Activated CD4-positive, alpha-beta T cell treated with anti-CD3 and anti-CD28 coated beads, Interleukin-10, Interleukin-2, amounts not matched to agents 100 ng/mL and 50 ng/mL, durations not matched to agents 16 hours and 8 hours (primary cell): ENCODE measurements around the gene ZDHHC11.

ENCODE experiments used
- DNase-seq: peaks from one replicate; pipeline ENCODE4 v3.0.0-alpha.2; 2020

The ZDHHC11 gene

GRCh38 chr5:878125-878524, 27.3 kb upstream of the ZDHHC11 start:
- no peak for DNase-seq

GRCh38 chr5:876398-877365, 25.9 kb upstream of the ZDHHC11 start:
- no peak for DNase-seq

- no peak for DNase-seq
These were observed 25.1 kb upstream of the ZDHHC11 start for GRCh38 chr5:875931-876330.

- DNase-seq = no peak
These were observed 22.5 kb upstream of the ZDHHC11 start for GRCh38 chr5:873328-873727.

- no peak for DNase-seq
These were observed 21.5 kb upstream of the ZDHHC11 start for GRCh38 chr5:872301-872700.

GRCh38 chr5:871596-872298, 21.0 kb upstream of the ZDHHC11 start:
- no peak for DNase-seq

- DNase-seq = no peak
These were observed 20.2 kb upstream of the ZDHHC11 start for GRCh38 chr5:870956-871355.

GRCh38 chr5:868428-869135, 17.8 kb upstream of the ZDHHC11 start:
- DNase-seq = no peak

GRCh38 chr5:867300-867870, 16.6 kb upstream of the ZDHHC11 start:
- no peak for DNase-seq

- DNase-seq = no peak
These were observed 15.0 kb upstream of the ZDHHC11 start for GRCh38 chr5:865771-866170.

GRCh38 chr5:865168-865521, 14.4 kb upstream of the ZDHHC11 start:
- no peak for DNase-seq

- DNase-seq = no peak
These were observed 13.8 kb upstream of the ZDHHC11 start for GRCh38 chr5:864492-865167.

GRCh38 chr5:863244-863805, 12.5 kb upstream of the ZDHHC11 start:
- DNase-seq = no peak

- DNase-seq = no peak
These were observed 11.8 kb upstream of the ZDHHC11 start for GRCh38 chr5:862367-863243.

GRCh38 chr5:861442-862366, 10.9 kb upstream of the ZDHHC11 start:
- no peak for DNase-seq

GRCh38 chr5:860506-861150, 9.8 kb upstream of the ZDHHC11 start:
- no peak for DNase-seq

- DNase-seq = no peak
These were observed 9.1 kb upstream of the ZDHHC11 start for GRCh38 chr5:859798-860296.

- DNase-seq = no peak
These were observed 8.6 kb upstream of the ZDHHC11 start for GRCh38 chr5:859391-859790.

GRCh38 chr5:858726-859125, 7.9 kb upstream of the ZDHHC11 start:
- DNase-seq = no peak
